H9 (cell line): ENCODE data around the gene CHML. TPM values are rescaled to one million over a fixed set of nuclear protein-coding genes. Genes with fewer than 3 reads are reported as not detected.

ENCODE experiments used
- DNase-seq: peaks from one replicate; pipeline ENCODE4 v3.0.0-alpha.2; 2017
- H2AFZ ChIP-seq: one replicate; pipeline ENCODE4 v1.6.1; 2013; ENCODE audit warnings: mild to moderate bottlenecking, low read length, control low read depth, moderate library complexity
- H2AK5ac ChIP-seq: 2 replicates; pipeline ENCODE4 v1.6.1; 2013; ENCODE audit warnings: low read length, control low read depth, mixed read lengths; ENCODE audit not compliant: insufficient read length
- H2BK120ac ChIP-seq: one replicate; pipeline ENCODE4 v1.6.1; 2013; ENCODE audit warnings: low read depth, mild to moderate bottlenecking, low read length, control low read depth, inconsistent platforms; ENCODE audit not compliant: poor library complexity, severe bottlenecking
- H2BK12ac ChIP-seq: 2 replicates; pipeline ENCODE4 v1.6.1; 2013; ENCODE audit warnings: low read length, control low read depth, mixed read lengths, low read depth; ENCODE audit not compliant: insufficient read length
- H2BK15ac ChIP-seq: 2 replicates; pipeline ENCODE4 v1.6.1; 2013; ENCODE audit warnings: low read depth, low read length, control low read depth
- H2BK20ac ChIP-seq: one replicate; pipeline ENCODE4 v1.6.1; 2013; ENCODE audit warnings: low read depth, mild to moderate bottlenecking, low read length, control low read depth, inconsistent platforms; ENCODE audit not compliant: poor library complexity, severe bottlenecking
- H2BK5ac ChIP-seq: 2 replicates; pipeline ENCODE4 v1.6.1; 2013; ENCODE audit warnings: low read length, control low read depth, mixed read lengths; ENCODE audit not compliant: insufficient read length
- H3K14ac ChIP-seq: 2 replicates; pipeline ENCODE4 v1.6.1; 2013; ENCODE audit warnings: low read length, control low read depth; ENCODE audit not compliant: insufficient read depth
- H3K18ac ChIP-seq: 2 replicates; pipeline ENCODE4 v1.6.1; 2013; ENCODE audit warnings: low read depth, mild to moderate bottlenecking, mixed read lengths, low read length, control low read depth; ENCODE audit not compliant: insufficient read length
- H3K23ac ChIP-seq: 2 replicates; pipeline ENCODE4 v1.6.1; 2013; ENCODE audit warnings: low read length, control low read depth, mixed read lengths, low read depth; ENCODE audit not compliant: insufficient read length
- H3K23me2 ChIP-seq: 2 replicates; pipeline ENCODE4 v1.6.1; 2013; ENCODE audit warnings: low read depth, mild to moderate bottlenecking, mixed read lengths, low read length, control low read depth; ENCODE audit not compliant: insufficient read length, poor library complexity, severe bottlenecking
- H3K27ac ChIP-seq: 2 replicates; pipeline ENCODE4 v1.5.1; 2013; ENCODE audit warnings: low read length, control low read depth, mixed read lengths, low read depth; ENCODE audit not compliant: insufficient read length
- H3K27me3 ChIP-seq: 2 replicates; pipeline ENCODE4 v1.6.1; 2013; ENCODE audit warnings: low read length, control low read depth, inconsistent platforms; ENCODE audit not compliant: insufficient read depth
- H3K4ac ChIP-seq: 2 replicates; pipeline ENCODE4 v1.6.1; 2013; ENCODE audit warnings: low read depth, mild to moderate bottlenecking, control low read depth, inconsistent platforms, low read length, moderate library complexity
- H3K4me1 ChIP-seq: 2 replicates; pipeline ENCODE4 v1.6.1; 2013; ENCODE audit warnings: low read length, control low read depth, inconsistent platforms; ENCODE audit not compliant: insufficient read depth
- H3K4me2 ChIP-seq: 2 replicates; pipeline ENCODE4 v1.6.1; 2013; ENCODE audit warnings: low read length, control low read depth, mixed read lengths; ENCODE audit not compliant: insufficient read length, insufficient read depth
- H3K56ac ChIP-seq: 2 replicates; pipeline ENCODE4 v1.6.1; 2013; ENCODE audit warnings: low read depth, mild to moderate bottlenecking, mixed read lengths, low read length, control low read depth; ENCODE audit not compliant: insufficient read length
- H3K79me1 ChIP-seq: 2 replicates; pipeline ENCODE4 v1.6.1; 2013; ENCODE audit warnings: low read depth, mild to moderate bottlenecking, moderate library complexity, low read length, control low read depth, inconsistent platforms; ENCODE audit not compliant: insufficient read depth, poor library complexity, severe bottlenecking
- H3K79me2 ChIP-seq: 2 replicates; pipeline ENCODE4 v1.6.1; 2013; ENCODE audit warnings: low read length, control low read depth, inconsistent platforms; ENCODE audit not compliant: insufficient read depth
- H3K9ac ChIP-seq: 2 replicates; pipeline ENCODE4 v1.6.1; 2013; ENCODE audit warnings: low read length, control low read depth, mixed read lengths; ENCODE audit not compliant: insufficient read length; ENCODE audit errors: extremely low read depth
- H3K9me3 ChIP-seq: one replicate; pipeline ENCODE4 v1.6.1; 2013; ENCODE audit warnings: low read depth, low read length, inconsistent platforms; ENCODE audit not compliant: control insufficient read depth
- H3T11ph ChIP-seq: one replicate; pipeline ENCODE4 v1.6.1; 2013; ENCODE audit warnings: mild to moderate bottlenecking, low read length, control low read depth, inconsistent platforms
- H4K20me1 ChIP-seq: one replicate; pipeline ENCODE4 v1.6.1; 2013; ENCODE audit not compliant: control insufficient read depth, insufficient read length, insufficient read depth
- H4K5ac ChIP-seq: 2 replicates; pipeline ENCODE4 v1.6.1; 2013; ENCODE audit warnings: low read depth, mild to moderate bottlenecking, mixed read lengths, low read length, control low read depth; ENCODE audit not compliant: insufficient read length
- H4K8ac ChIP-seq: replicated peaks from 2 replicates; pipeline ENCODE4 v1.6.1; 2013; ENCODE audit warnings: low read length, control low read depth, mixed read lengths, low read depth; ENCODE audit not compliant: insufficient read length
- H4K91ac ChIP-seq: 2 replicates; pipeline ENCODE4 v1.6.1; 2013; ENCODE audit warnings: low read depth, mild to moderate bottlenecking, moderate library complexity, mixed read lengths, low read length, control low read depth; ENCODE audit not compliant: insufficient read length
- H3K27ac Mint-ChIP-seq, 3 experiments: 2 replicates in 2 of 3; 3 replicates in 1 of 3; pipeline ENCODE4 v1.8.0; 2020 to 2021; ENCODE audit warnings: mixed read lengths in 3 of 3, mild to moderate bottlenecking in 1 of 3, moderate library complexity in 1 of 3
- H3K27me3 Mint-ChIP-seq: 2 replicates; pipeline ENCODE4 v1.8.0; 2021; ENCODE audit warnings: low read depth, mild to moderate bottlenecking, moderate library complexity, mixed read lengths
- H3K36me3 Mint-ChIP-seq, 3 experiments: 2 replicates in 2 of 3; 3 replicates in 1 of 3; pipeline ENCODE4 v1.8.0; 2020 to 2021; ENCODE audit warnings: low read depth in 3 of 3, mixed read lengths in 3 of 3; ENCODE audit not compliant: insufficient read depth in 1 of 3
- H3K4me1 Mint-ChIP-seq, 2 experiments: 2 replicates each; pipeline ENCODE4 v1.8.0; 2020; ENCODE audit warnings: mixed read lengths in 2 of 2
- H3K4me3 Mint-ChIP-seq, 2 experiments: 2 replicates in 1 of 2; 3 replicates in 1 of 2; pipeline ENCODE4 v1.8.0; 2020 to 2021; ENCODE audit warnings: mild to moderate bottlenecking in 2 of 2, mixed read lengths in 2 of 2, moderate library complexity in 1 of 2
- H3K9me3 Mint-ChIP-seq, 2 experiments: 2 replicates in 1 of 2; 3 replicates in 1 of 2; pipeline ENCODE4 v1.8.0; 2020; ENCODE audit warnings: mild to moderate bottlenecking in 2 of 2, mixed read lengths in 2 of 2, moderate library complexity in 1 of 2
- WGBS: extraction: QIAGEN DNeasy Blood & Tissue Kit; methylation state at CpG from one replicate; pipeline ENCODE4 v1.1.7; 2013; ENCODE audit warnings: missing lambda C conversion rate, low lambda C conversion rate, mixed read lengths; ENCODE audit not compliant: insufficient read length; ENCODE audit errors: extremely low coverage; 5-methylcytosine and 5-hydroxymethylcytosine counted together
- total RNA-seq: library from RNA; stranded (reverse); gene quantifications from 2 replicates; pipeline ENCODE4 v1.2.1, GENCODE V29; 2021
- TF ChIP-seq, protein P1 (sequence below): fragments of 200-600 bp; sonication (generic); conservative IDR thresholded peaks from 3 replicates; pipeline ENCODE4 v1.8.0; 2021; ENCODE audit warnings: antibody characterized with exemption, mild to moderate bottlenecking

CHML gene
- total RNA-seq, 1 experiment from 2014 or later = 45.7 TPM

DNA sequence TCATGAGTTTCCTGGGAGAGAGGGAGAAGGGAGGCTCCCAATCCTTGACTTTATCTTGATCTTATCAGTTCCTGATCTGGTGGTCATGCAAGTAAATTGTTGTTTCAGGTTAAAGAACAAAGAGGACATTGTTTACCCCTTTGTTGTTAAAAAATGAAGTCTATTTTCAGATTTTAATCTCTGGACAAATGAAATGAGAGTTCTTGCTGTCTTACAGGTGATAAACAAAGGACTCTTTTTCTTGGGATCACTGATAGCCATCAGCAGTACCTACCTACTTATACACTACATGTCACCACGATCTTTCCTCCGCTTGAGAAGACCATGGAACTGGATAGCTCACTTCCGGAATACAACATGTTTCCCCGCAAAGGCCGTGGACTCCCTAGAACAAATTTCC lies 48.4 kb downstream of the CHML start:
- Histone ChIP-seq H3K23ac (no peak overlapping the region), H2BK5ac (no peak overlapping the region), H2BK15ac (no peak overlapping the region), H3K79me2 (no peaks in the 10 kb centered on the region), H3K4me2 (no peak overlapping the region), H3K27me3 (no peaks in the 10 kb centered on the region), H3K18ac (no peak overlapping the region), H4K91ac (no peak overlapping the region), H3K56ac (no peak overlapping the region), H3K9me3 (no peaks in the 10 kb centered on the region), H3K4ac (no peak overlapping the region), H2BK12ac (no peak overlapping the region), H3T11ph (no peak overlapping the region), H2BK20ac (no peak overlapping the region), H3K4me1 (no peaks in the 10 kb centered on the region), H2AFZ (no peak overlapping the region), H4K8ac (no peak overlapping the region), H4K5ac (no peak overlapping the region), H3K23me2 (no peaks in the 10 kb centered on the region), H2AK5ac (no peak overlapping the region), H3K79me1 (no peaks in the 10 kb centered on the region), H4K20me1 (no peaks in the 10 kb centered on the region), H3K14ac (no peak overlapping the region), H3K9ac (no peak overlapping the region), H2BK120ac (no peak overlapping the region), H3K27ac (no peak overlapping the region)
- Mint-ChIP-seq H3K4me1 (no peaks in the 10 kb centered on the region; a peak in 1 of 4 replicates), H3K36me3 (no peaks in the 10 kb centered on the region; a peak in 1 of 7 replicates), H3K4me3 (no peak overlapping the region), H3K27ac (no peak overlapping the region; a peak in 1 of 7 replicates), H3K27me3 (no peaks in the 10 kb centered on the region), H3K9me3 (no peaks in the 10 kb centered on the region)
- TF ChIP-seq, protein P1, sequence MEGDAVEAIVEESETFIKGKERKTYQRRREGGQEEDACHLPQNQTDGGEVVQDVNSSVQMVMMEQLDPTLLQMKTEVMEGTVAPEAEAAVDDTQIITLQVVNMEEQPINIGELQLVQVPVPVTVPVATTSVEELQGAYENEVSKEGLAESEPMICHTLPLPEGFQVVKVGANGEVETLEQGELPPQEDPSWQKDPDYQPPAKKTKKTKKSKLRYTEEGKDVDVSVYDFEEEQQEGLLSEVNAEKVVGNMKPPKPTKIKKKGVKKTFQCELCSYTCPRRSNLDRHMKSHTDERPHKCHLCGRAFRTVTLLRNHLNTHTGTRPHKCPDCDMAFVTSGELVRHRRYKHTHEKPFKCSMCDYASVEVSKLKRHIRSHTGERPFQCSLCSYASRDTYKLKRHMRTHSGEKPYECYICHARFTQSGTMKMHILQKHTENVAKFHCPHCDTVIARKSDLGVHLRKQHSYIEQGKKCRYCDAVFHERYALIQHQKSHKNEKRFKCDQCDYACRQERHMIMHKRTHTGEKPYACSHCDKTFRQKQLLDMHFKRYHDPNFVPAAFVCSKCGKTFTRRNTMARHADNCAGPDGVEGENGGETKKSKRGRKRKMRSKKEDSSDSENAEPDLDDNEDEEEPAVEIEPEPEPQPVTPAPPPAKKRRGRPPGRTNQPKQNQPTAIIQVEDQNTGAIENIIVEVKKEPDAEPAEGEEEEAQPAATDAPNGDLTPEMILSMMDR = no peak
- no CpG with 5 or more reads among the region's 5 CpGs for WGBS
- no peak for DNase-seq
